Neural cell (in vitro differentiated cells): ENCODE measurements around the gene PAQR5.

Source experiments
- CTCF ChIP-seq: fragments of 450-650 bp; IDR thresholded peaks from 2 replicates; pipeline ENCODE4 v1.5.1; 2014; ENCODE audit warnings: antibody characterized with exemption, mild to moderate bottlenecking, moderate library complexity; ENCODE audit not compliant: poor library complexity, severe bottlenecking
- EP300 ChIP-seq: fragments of 450-650 bp; conservative IDR thresholded peaks from 2 replicates; pipeline ENCODE4 v1.6.1; 2014; ENCODE audit warnings: antibody characterized with exemption, mild to moderate bottlenecking, moderate library complexity; ENCODE audit not compliant: poor library complexity, severe bottlenecking
- EZH2 ChIP-seq: fragments of 200-600, 300-800 bp; shearing (Covaris generic), sonication (generic); IDR thresholded peaks from 2 replicates; pipeline ENCODE4 v1.6.1; 2014; ENCODE audit warnings: antibody characterized with exemption, low read length, borderline replicate concordance, mild to moderate bottlenecking; ENCODE audit not compliant: insufficient read depth, poor library complexity, severe bottlenecking
- MXI1 ChIP-seq: fragments of 450-650 bp; conservative IDR thresholded peaks from 2 replicates; pipeline ENCODE4 v1.6.1; 2014; ENCODE audit warnings: antibody characterized with exemption, mild to moderate bottlenecking; ENCODE audit not compliant: poor library complexity, severe bottlenecking
- SMC3 ChIP-seq: fragments of 450-650 bp; conservative IDR thresholded peaks from 2 replicates; pipeline ENCODE4 v1.6.1; 2014; ENCODE audit warnings: antibody characterized with exemption, mild to moderate bottlenecking, moderate library complexity; ENCODE audit not compliant: poor library complexity

- no peak for TF ChIP-seq EP300
- no peak for TF ChIP-seq CTCF
- no peak for TF ChIP-seq EZH2
- peak; percentile 43 for TF ChIP-seq SMC3
- peak; percentile 96 for TF ChIP-seq MXI1
Measured at GRCh38 chr15:69452692-69453521, 154.2 kb downstream of the PAQR5 start, which contains the start of gene RPLP1.
